SJSA1 (cell line): ENCODE measurements around the gene RAPGEF3. TPM values are rescaled to one million over a fixed set of nuclear protein-coding genes. Genes with fewer than 3 reads are reported as not detected.

Source experiments
- DNase-seq, 2 experiments: peaks; one replicate each; pipeline ENCODE4 v3.0.0-alpha.2; 2015 to 2020; ENCODE audit warnings: low spot score in 2 of 2, low read depth in 1 of 2
- H3K27ac ChIP-seq: fragments of 250-450 bp; sonication (Bioruptor Pico); 2 replicates; pipeline ENCODE4 v1.5.1; 2020; ENCODE audit warnings: mild to moderate bottlenecking, moderate library complexity
- H3K27me3 ChIP-seq: fragments of 250-450 bp; sonication (Bioruptor Pico); replicated peaks from 2 replicates; pipeline ENCODE4 v1.5.1; 2020; ENCODE audit warnings: mild to moderate bottlenecking, moderate library complexity
- H3K36me3 ChIP-seq: fragments of 250-450 bp; sonication (Bioruptor Pico); 2 replicates; pipeline ENCODE4 v1.5.1; 2020; ENCODE audit warnings: mild to moderate bottlenecking
- H3K4me1 ChIP-seq: fragments of 250-450 bp; sonication (Bioruptor Pico); replicated peaks from 2 replicates; pipeline ENCODE4 v1.6.1; 2021; ENCODE audit warnings: mild to moderate bottlenecking
- H3K4me3 ChIP-seq: fragments of 250-450 bp; sonication (Bioruptor Pico); 2 replicates; pipeline ENCODE4 v1.5.1; 2020; ENCODE audit warnings: mild to moderate bottlenecking
- H3K9me3 ChIP-seq: fragments of 250-450 bp; sonication (Bioruptor Pico); replicated peaks from 2 replicates; pipeline ENCODE4 v1.5.1; 2020; ENCODE audit warnings: mild to moderate bottlenecking
- total RNA-seq: library from RNA; depleted of rRNA; stranded (reverse); fragments of >200 nt; shearing (Covaris generic); gene quantifications from 2 replicates; pipeline ENCODE4 v1.2.3, GENCODE V29; 2014; rRNA removed

Gene RAPGEF3, protein sequence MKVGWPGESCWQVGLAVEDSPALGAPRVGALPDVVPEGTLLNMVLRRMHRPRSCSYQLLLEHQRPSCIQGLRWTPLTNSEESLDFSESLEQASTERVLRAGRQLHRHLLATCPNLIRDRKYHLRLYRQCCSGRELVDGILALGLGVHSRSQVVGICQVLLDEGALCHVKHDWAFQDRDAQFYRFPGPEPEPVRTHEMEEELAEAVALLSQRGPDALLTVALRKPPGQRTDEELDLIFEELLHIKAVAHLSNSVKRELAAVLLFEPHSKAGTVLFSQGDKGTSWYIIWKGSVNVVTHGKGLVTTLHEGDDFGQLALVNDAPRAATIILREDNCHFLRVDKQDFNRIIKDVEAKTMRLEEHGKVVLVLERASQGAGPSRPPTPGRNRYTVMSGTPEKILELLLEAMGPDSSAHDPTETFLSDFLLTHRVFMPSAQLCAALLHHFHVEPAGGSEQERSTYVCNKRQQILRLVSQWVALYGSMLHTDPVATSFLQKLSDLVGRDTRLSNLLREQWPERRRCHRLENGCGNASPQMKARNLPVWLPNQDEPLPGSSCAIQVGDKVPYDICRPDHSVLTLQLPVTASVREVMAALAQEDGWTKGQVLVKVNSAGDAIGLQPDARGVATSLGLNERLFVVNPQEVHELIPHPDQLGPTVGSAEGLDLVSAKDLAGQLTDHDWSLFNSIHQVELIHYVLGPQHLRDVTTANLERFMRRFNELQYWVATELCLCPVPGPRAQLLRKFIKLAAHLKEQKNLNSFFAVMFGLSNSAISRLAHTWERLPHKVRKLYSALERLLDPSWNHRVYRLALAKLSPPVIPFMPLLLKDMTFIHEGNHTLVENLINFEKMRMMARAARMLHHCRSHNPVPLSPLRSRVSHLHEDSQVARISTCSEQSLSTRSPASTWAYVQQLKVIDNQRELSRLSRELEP
- total RNA-seq, result 0.38 and 1.1 TPM in 2 replicates

DNA sequence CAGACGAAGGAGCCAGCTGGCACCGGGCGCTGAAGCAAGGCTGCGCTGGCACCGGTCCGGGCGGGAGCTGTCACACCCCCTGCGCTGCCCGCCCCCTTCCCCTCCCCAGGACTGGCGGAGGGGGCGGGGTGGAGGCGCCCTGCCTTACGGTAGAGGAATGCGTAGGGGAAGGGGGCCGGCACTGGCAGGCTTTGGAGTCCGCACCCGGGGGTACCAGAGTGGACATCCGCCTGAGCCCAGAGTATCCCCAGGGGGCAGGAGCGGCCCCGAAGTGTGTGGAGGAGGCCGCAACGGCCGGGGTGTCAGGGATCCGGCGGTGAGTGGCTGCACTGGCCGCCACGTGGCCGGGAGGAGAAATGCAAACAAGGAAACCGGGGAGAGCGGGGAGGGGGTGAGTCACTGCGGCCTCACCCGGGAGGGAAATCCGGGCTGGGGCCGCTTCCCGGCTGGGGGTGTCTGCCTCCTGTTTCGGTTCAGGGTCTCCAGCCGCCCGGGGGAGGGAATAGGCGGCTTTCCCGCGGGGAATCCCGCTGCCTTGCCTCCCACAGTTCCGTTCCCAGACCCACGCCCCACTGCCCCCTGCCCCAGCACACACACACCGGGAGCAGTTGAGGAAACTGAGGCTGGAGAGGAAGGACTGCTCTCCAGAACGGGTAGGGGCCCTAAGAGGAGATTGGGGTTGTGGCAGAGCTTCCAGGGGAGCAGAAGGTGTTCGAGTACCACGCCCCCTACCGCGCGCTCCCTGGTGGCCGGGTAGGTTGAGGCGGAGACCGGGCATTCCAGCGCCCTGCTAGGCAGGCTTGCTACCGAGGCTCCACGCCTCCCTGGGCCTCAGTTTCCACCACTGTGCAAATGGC lies at the start of gene RAPGEF3:
Gene RAPGEF3 (minus strand): TSS at position 47 of the 857 bp plus-strand sequence. CDS start 324 bp downstream, outside the sequence.
- DNase-seq, result peak; percentile 83 to 84
- H3K9me3 ChIP-seq, result no peaks in the 10 kb centered on the region
- H3K27ac ChIP-seq, result peak within 1 kb of the TSS; percentile 72
- no peaks in the 10 kb centered on the region for H3K36me3 ChIP-seq
- no peaks in the 10 kb centered on the region for H3K27me3 ChIP-seq
- H3K4me3 ChIP-seq, result peak within 1 kb of the TSS; percentile 44
- H3K4me1 ChIP-seq, result peaks cover 22% of the 10 kb centered on the region

DNA sequence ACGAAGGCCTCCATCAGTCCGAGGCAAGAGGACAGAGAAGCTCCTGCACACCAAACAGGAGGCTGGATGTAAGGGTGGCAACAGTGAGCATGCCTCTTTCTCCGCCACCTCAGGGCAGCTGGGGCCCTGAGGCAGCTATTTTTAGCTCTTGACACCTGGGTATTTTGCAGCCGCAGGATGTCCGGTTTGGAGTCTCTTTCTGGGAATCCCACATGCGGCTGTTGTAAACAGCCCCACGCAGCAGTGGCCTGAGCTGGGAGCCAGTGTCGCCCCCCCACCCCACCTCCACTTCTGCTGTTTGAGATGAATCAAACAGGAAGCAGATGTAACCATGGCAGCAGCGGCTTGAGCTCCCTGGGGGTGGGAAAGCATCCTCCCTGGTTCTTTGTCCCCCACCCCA lies 49.4 kb upstream of the RAPGEF3 start:
- Histone ChIP-seq H3K9me3 (no peaks in the 10 kb centered on the region), H3K4me3 (no peak overlapping the region), H3K36me3 (peaks cover 47% of the 10 kb centered on the region), H3K4me1 (peaks cover 66% of the 10 kb centered on the region), H3K27ac (peak overlapping the region; percentile 13), H3K27me3 (no peaks in the 10 kb centered on the region)
- no peak for DNase-seq

DNA sequence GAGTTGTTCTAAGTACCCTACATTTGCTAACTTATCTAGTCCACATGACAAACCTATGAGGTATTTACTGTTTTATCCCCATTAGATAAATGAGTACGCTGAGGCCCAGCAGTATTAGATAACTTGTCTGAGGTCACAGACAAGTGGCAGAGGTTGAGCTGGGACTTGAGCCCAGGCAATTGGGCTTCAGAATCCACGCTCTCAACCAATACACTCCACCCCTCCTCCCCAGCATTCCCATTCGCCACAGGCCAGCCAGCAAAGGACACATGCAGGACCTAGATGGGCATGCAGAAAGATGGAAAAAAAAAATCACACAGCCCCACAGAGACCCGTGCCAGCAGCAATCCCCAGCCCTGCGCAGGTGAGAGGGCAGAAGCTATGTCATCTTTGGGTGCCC lies 48.7 kb upstream of the RAPGEF3 start:
- Histone ChIP-seq H3K4me1 (peaks cover 61% of the 10 kb centered on the region), H3K27ac (no peak overlapping the region), H3K4me3 (no peak overlapping the region), H3K27me3 (no peaks in the 10 kb centered on the region), H3K9me3 (no peaks in the 10 kb centered on the region), H3K36me3 (peaks cover 54% of the 10 kb centered on the region)
- DNase-seq, result no peak

DNA sequence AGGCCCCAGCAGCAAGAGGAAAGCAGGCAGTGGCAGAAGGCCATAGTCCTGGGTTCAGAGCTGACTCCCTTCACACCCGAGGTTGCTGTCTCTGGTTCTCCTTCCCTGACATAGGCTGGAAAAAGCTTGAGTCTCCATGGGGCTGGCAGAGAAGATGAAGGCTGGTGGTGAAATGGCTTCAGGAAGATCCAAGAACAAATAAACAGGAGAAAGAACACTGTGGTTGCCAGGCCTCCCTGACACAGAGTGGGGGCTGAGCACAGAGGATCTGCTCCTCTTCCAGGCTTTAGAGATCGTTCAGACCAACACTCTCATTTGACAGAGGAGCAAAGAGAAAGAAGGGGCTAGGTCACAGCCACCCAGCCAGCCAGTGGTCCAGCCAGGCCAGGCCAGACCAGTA lies 46.7 kb upstream of the RAPGEF3 start:
- Histone ChIP-seq H3K4me1 (peaks cover 42% of the 10 kb centered on the region), H3K36me3 (peaks cover 63% of the 10 kb centered on the region), H3K9me3 (no peaks in the 10 kb centered on the region), H3K27ac (no peak overlapping the region), H3K4me3 (no peak overlapping the region), H3K27me3 (no peaks in the 10 kb centered on the region)
- DNase-seq, result peak in 1 of 2 experiments; percentile 30

DNA sequence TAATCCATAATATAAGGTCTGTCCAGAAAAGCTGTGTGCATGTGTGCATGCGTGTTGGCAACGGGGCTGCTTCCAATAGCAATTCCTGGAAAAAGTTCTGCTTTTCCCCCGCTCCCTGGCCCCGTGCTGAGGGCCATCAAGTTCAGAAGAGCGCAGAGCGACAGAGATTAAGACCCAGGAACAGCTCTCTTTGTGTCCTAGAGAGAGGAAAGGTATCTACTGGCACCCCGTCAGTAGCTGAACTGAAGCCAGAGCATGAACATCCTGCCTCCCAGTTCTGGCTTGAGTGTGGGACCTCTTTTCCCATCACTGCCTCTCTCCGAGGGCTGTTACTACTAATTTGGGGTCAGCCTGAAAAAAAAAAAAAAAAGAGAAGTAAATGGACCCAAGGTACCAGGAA lies 45.5 kb upstream of the RAPGEF3 start:
- no peaks in the 10 kb centered on the region for H3K9me3 ChIP-seq
- H3K4me1 ChIP-seq, result peaks cover 31% of the 10 kb centered on the region
- H3K36me3 ChIP-seq, result peaks cover 75% of the 10 kb centered on the region
- DNase-seq, result no peak
- H3K4me3 ChIP-seq, result no peak overlapping the region
- H3K27me3 ChIP-seq, result no peaks in the 10 kb centered on the region
- no peak overlapping the region for H3K27ac ChIP-seq

DNA sequence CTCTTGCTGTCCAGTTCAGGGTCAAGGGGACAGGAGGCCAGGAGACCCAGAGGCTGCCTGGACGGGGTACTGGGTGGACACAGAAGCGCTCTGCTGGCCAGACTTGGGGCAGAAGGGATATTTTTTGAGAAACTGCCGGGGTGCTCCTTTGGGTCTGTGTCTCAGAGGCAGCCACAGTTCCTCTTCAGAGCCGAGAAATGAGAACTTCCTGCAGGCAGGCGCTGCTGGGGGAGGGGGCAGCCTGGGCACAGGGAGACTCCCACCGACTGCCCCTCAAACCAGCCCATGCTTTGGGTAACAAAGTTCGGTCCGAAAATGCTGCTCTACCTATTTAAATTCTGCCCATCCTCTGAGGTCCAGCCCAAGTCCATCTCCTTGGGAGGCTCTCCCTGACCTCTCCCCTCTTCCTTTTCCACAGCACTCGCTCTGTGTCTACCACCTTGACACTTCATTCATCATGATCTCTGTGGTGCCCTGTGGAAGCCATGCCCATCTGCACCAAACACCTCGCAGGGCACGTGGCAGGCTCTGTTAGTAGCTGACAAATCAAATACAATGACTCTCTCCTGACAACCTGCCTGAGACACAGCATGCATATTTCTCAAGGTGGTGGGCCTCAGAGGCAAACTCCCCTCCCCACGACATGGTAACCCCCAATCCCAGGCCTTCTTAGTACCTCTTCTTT lies 44.7 kb upstream of the RAPGEF3 start:
- H3K9me3 ChIP-seq, result no peaks in the 10 kb centered on the region
- H3K27me3 ChIP-seq, result no peaks in the 10 kb centered on the region
- peaks cover 23% of the 10 kb centered on the region for H3K4me1 ChIP-seq
- H3K36me3 ChIP-seq, result peaks cover 83% of the 10 kb centered on the region
- H3K27ac ChIP-seq, result no peak overlapping the region
- no peak overlapping the region for H3K4me3 ChIP-seq
- DNase-seq, result no peak

DNA sequence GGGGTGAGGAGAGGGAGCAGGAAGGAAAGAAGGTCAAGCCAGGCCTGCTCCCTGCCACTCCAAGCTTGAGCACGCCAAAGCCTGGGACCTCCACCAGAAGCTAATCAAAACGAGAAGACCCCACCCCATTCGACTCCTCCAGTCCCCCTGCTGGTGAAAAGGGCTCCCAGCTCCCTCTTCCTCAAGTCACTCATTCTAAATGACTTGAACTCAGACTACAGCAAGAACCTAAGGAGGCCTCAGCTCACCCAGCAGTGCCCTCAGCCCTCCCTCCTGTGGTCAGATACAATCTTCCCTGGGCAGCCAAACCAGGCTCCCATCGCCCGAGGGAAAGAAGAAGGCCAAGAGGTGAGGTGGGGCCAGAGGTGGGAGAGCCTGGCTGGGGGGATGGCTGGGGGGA lies 43.6 kb upstream of the RAPGEF3 start:
- DNase-seq, result no peak
- Histone ChIP-seq H3K36me3 (peaks cover 89% of the 10 kb centered on the region), H3K27ac (no peak overlapping the region), H3K27me3 (no peaks in the 10 kb centered on the region), H3K4me1 (peaks cover 15% of the 10 kb centered on the region), H3K4me3 (no peak overlapping the region), H3K9me3 (no peaks in the 10 kb centered on the region)

DNA sequence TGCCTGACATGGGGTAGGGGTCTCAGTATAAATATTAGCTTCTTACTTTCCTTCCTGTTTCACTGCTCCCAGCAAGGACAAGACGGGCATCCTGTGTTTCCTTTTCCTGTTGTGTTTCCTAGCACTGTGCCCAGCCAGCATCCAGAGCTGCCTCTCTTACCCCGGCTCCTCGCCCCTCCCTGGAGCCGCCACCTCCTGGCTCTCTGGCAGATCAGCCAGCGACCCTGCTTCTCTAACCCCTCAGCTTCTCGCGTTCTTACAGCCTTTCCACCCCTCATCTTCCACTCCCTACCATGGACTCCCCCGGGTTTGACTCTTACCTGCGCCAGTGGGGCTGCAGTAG lies 43.2 kb upstream of the RAPGEF3 start:
- Histone ChIP-seq H3K9me3 (no peaks in the 10 kb centered on the region), H3K4me3 (no peak overlapping the region), H3K4me1 (peaks cover 15% of the 10 kb centered on the region), H3K27me3 (no peaks in the 10 kb centered on the region), H3K36me3 (peaks cover 92% of the 10 kb centered on the region), H3K27ac (no peak overlapping the region)
- DNase-seq, result no peak

DNA sequence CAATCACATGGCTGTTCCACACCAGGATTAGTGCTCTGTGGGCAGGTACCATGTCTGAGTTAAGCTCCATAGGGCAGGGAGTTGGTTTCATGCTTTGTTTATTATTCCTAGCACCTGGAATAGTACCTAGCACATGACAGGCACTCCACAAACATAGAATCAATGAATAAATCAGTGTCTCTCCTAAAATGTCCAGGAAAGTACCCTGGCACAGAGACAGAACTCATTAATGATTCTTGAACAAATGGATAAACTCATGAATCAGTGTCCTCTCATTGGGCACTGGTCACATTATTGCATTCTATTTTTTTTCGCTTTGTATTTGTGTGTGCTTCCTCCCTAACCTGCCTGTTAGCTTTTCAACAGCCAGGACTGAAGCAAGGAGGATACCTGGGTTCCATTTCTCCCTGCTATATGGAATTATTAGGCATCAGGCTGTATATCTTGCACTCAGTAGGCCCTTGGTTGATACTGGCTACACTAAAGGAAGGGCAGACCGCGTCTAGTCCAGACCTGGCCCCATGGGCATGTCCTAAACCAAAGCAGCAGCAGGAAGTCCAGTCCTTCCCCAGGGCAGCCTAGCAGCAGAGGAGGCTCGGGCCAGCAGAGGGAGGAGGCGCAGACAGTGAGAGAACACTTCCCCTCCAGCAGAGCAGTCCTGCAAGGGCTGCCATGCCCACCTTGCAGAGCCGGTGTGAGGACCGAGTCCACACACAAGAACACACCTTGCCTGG lies 42.7 kb upstream of the RAPGEF3 start:
- H3K4me1 ChIP-seq, result peaks cover 14% of the 10 kb centered on the region
- H3K9me3 ChIP-seq, result no peaks in the 10 kb centered on the region
- DNase-seq, result no peak
- H3K4me3 ChIP-seq, result no peak overlapping the region
- H3K27me3 ChIP-seq, result no peaks in the 10 kb centered on the region
- peaks cover 95% of the 10 kb centered on the region for H3K36me3 ChIP-seq
- H3K27ac ChIP-seq, result no peak overlapping the region

DNA sequence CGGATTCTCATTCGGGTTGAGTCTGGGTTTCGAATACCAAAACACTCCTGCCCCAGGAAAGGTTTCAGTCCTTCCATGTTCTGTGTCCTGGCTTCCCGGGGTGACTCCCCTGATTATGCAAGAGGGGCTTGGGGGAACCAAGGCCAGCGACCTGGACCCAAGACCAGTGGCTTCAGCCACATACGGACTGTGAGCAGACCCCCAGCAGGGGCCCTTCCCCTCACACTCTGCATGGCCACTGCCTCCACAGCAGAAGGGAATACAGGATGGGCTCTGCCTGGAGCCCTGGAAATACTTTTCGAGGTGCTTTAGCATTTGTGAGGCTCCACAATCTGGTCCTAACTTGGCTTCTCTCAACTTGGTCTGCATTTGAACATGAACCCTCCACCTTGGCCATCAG lies 41.9 kb upstream of the RAPGEF3 start:
- H3K4me3 ChIP-seq, result no peak overlapping the region
- no peaks in the 10 kb centered on the region for H3K9me3 ChIP-seq
- H3K27ac ChIP-seq, result no peak overlapping the region
- H3K27me3 ChIP-seq, result no peaks in the 10 kb centered on the region
- H3K36me3 ChIP-seq, result peaks cover 95% of the 10 kb centered on the region
- DNase-seq, result no peak
- peaks cover 6% of the 10 kb centered on the region for H3K4me1 ChIP-seq

DNA sequence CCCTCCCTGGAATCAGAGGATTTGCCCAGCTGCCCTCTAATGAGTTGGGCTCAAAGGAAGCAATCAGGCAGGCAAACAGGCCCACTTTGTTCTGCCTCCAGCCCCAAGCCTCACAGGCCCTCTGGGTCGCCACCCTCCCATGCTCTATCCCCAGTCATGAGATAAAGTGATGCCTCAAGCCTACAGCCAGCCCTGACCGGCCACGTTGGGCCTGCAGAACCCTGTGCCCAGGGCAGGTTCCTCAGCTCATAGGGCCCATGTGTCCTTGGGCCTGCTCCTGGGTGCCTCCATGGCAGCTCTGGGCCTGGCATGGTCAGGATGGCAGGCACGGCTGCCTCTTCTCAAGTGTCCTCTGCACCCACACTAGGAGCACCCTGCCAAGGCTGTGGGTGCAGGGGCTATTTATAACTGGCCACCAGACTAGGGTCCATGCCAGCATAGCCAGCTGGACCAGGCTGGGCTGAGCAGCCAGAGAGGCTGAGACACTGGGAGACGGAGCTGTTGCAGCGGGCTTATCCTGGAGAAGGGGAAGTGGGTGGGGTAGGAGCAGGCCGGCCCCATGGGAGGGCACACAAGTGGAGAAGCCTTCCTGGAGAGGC lies 40.8 kb upstream of the RAPGEF3 start:
- peaks cover 95% of the 10 kb centered on the region for H3K36me3 ChIP-seq

DNA sequence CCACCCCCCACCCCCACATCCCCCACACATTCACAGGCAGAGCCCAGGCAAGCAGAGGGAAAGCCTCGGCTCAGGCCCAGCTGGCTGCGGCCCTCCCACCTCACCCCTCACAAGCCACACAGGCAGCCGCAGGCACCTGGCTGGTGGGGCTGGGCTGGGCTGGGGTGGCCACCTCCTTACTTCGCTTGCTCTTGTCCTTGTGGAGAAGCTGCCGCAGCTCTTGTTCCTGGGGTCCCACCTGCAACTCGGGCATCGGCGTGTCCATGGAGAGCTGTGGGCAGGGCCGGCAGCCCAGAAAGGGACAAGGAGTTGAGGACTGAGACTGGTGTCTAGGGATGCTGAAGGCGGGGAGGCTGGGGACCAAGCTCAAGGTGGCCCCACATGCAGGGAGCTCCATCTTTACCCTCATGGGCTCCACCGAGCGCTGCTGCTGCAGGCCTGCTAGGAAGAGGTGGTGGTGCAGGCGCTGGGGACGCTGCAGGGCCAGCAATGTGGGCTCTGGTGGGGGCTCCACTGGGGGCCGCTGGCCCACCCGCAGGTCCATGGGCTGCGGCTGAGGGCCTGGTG lies 39.8 kb upstream of the RAPGEF3 start:
- H3K27me3 ChIP-seq, result no peaks in the 10 kb centered on the region
- peaks cover 97% of the 10 kb centered on the region for H3K36me3 ChIP-seq
- no peak for DNase-seq
- no peak overlapping the region for H3K27ac ChIP-seq
- no peak overlapping the region for H3K4me3 ChIP-seq
- no peaks in the 10 kb centered on the region for H3K4me1 ChIP-seq
- no peaks in the 10 kb centered on the region for H3K9me3 ChIP-seq

More for the DNA sequence above, 40.8 kb upstream of the RAPGEF3 start:
- Histone ChIP-seq H3K4me3 (no peak overlapping the region), H3K27me3 (no peaks in the 10 kb centered on the region), H3K4me1 (no peaks in the 10 kb centered on the region), H3K27ac (no peak overlapping the region), H3K9me3 (no peaks in the 10 kb centered on the region)
- no peak for DNase-seq
